ELR (cell line): ENCODE data around the gene ANO1.

ENCODE experiments used
- DNase-seq: peaks from one replicate; pipeline ENCODE4 v3.0.0-alpha.2; 2015; ENCODE audit warnings: low read depth

ANO1 gene

GRCh38 chr11:70138403-70138802 is 60.3 kb downstream of the ANO1 start:
- no peak for DNase-seq

DNA sequence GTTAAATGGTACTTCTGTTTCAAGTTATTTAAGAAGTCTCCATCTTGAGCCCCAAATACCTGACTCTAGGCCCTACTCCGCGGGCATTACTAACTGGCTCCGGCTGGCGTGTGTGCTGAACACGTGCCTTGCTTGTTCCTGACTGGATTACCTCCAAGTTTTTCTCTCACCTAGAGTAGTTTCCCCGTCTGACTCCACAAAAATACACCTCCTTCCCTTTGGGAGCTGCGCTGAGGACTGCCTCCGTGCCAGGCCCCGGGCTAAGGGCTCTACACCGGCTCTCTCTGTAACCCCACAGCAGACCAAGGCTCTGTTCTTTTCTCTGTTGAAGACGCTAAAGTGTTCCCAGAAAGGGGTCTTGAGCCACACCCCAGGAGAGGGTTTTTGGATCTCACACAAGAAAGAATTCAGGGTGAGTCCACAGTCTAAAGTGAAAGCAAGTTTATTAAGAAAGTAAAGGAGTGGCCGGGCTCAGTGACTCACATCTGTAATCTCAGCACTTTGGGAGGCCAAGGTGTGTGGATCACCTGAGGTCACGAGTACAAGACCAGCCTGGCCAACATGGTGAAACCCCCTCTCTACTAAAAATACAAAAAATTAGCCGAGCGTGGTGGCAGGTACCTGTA is 61.8 kb downstream of the ANO1 start:
- no peak for DNase-seq

GRCh38 chr11:70140711-70141485 is 62.8 kb downstream of the ANO1 start:
- no peak for DNase-seq

DNA sequence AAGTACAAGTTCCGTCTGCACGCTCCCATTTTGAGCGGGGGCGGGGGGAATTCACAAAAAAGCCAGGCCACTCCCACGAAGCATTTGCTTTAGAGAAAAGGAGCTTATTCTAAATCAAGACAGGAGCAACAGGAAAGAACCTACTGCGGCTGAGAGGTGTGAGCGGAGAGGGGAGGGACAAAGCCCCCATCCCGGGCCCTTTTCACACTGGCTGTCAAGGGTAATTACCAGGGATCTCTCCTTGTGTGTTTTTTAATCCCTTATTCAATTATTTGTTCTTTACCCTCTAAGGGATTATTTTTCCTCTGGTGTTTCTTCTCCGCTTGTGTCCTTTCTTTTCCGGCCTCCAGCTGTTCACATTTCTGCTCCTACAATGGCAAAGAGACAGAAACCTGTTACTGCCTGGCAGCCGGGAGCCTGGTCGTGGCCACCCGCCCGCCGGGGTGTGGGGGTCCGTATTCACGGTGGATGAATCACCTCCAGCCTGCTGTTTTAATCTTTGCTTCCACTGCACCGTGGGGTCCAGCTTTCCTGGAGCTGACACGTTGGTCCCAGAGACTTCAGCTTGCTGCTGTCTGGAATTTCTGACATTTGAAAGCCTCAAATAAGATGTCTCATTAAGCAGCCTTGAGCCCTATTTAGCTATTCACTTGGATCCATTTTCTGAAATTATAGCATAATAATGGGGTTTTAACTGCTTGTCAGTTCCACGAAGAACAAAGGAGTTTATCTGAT is 63.5 kb downstream of the ANO1 start:
- no peak for DNase-seq

DNA sequence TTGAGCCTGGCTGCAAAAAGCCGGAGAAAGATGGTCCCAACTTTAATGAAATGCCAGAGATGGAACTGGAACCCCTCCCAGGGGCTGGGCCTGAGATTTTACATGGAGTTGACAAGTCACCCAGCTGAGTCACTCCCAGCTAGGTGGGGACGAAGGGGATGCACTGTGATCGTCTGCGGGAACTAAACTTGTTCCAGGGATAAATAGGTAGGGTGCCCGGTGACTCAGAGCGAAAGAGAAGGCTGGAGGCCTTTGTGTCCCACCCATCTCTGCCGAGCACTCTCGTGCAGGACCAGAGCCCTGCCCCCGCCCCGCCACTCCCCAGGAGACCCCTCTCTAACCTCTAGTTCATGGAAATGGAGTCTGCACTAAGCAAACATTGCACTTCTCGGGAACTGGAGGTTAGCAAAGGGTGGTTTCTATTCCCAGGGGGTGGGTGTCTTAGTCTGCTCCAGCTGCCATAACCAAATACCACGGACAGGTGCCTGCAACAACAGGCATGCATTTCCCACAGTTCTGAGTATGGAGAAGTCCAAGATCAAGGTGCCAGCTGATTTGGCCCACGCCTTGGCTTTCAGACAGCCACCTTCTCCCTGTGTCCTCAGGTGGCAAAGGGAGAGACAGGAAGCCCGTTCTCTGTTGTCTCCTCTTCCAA is 64.2 kb downstream of the ANO1 start:
- DNase-seq, result no peak

DNA sequence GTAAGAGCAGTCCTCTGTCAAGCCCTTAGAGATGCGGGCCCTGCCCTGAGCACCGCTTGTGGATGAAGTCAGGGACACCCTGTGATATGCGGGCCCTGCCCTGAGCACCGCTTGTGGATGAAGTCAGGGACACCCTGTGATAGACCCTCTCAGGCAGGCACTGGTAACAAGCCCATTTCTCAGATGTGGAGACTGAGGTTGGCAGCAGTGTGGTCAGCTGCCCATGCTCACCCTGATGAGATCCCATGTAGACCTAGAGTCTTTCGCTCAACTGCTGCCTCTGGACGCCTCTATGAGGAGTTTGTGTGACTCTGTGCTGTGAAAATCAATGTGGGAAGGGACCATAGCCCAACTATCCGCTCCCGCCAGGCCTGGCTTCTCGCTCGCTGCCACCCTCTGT is 66.1 kb downstream of the ANO1 start:
- no peak for DNase-seq

DNA sequence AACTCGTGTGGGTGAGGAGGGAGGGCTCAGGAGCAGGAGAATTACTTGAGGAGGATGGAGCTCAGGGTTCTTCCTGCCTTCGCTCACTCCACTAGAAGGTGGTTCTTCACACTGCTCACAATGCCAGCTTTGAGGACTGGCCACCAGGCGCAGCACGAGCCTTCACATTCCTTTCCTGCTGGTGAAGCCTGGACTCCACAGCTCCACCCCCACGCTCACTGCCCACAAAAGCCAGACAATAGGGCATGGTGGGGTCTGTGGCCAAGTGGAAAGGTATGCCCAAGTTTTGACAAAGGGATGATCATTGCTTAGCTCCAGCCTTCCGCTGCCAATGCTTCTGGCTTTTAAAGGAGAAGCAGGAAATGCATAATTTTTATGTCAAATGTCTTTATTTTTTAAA is 67.0 kb downstream of the ANO1 start:
- no peak for DNase-seq

GRCh38 chr11:70145841-70146240 is 67.7 kb downstream of the ANO1 start:
- DNase-seq, result no peak

- no peak for DNase-seq
Observed at GRCh38 chr11:70146299-70146698, 68.2 kb downstream of the ANO1 start.

DNA sequence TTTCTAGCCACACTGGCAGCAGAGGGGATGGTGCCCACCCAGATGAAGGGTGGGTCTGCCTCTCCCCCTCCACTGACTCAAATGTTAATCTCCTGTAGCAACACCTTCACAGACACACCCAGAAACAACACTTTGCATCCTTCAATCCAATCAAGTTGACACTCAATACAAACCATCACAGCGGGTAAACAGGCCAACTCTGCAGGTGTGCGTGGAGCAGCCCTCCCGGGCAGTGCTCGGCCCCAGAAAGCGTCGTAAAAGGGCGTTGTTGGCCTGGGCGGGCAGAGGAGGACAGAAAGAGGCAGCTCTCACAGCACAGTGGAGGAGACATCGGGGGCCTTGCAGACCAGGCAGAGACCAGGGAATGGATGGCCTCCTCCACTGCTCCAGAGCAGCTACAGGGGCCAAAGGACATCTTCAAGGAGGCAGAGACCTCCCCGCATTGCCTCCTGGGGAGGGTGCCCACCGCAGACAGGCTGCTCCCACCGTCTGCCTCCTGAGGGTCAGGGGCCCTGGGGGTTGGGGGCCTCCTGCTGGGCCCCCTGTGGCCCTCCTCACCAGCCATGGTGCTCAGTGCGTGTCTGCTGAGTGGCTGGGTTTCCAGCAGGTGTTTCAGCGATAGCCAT is 68.9 kb downstream of the ANO1 start:
- DNase-seq, result no peak

DNA sequence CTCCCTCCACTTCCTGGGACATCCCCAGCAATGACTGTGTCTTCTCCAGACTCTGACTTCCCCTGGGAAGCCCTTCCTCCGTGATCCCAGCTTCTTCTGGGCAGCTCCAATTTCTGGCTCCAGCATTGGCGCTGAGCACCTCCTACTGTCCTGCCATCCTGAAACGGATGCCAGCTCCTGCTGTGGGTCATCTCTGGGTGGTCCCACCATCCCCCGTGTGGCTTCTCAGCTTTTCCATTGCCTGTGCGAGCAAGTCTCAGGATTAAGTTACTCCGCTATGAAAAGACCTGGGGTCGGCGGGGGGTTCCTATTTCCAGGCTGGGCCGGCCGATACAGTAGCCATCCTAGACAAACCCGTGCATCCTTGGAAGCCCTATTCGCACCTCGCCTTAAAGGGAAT is 69.6 kb downstream of the ANO1 start:
- no peak for DNase-seq

DNA sequence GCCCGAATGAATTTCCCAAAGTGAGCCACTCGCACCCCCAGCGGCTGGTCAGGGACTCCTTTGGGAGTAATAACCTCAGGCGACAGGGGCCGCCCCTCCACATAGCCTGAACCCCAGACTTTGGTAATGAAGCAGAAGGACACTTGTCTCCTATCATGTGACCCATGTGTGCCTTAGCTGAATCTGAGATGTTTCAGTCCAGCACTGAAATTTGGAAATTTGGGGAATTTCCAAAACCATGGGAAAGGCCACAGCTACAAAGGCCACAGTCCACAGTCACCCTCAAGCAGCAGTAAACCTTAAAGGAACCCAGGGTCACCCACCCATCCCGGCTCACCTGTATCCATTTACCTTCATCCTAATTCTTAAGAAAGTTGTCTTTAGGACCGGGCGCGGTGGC is 73.6 kb downstream of the ANO1 start:
- no peak for DNase-seq

DNA sequence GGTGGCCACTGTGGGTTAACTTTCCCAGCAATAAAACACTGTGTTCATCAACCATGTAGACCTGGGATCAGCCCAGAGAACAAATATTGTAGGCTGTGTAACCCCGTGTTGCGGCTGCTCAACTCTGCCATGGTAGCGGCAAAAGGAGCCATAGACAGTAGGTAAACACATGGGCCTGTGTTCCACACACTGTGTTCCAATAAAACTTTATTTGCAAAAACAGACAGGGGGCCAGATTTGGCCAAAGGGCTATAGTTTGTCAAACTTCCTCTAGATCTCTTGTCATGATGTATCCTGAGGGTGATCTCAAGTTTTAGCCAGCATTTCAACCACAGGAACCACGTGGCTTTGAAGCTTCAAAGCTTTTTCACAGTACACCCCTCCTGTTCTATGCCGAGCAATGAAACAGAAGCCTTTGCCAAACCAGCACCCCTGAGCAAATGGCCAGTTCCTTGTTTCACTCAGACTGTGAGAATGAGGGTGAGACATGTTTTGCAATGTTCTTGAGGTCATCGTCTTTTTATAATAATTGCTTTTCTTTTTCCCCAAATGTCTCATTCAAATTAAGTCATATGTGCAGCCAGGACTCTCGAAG is 75.1 kb downstream of the ANO1 start:
- no peak for DNase-seq

DNA sequence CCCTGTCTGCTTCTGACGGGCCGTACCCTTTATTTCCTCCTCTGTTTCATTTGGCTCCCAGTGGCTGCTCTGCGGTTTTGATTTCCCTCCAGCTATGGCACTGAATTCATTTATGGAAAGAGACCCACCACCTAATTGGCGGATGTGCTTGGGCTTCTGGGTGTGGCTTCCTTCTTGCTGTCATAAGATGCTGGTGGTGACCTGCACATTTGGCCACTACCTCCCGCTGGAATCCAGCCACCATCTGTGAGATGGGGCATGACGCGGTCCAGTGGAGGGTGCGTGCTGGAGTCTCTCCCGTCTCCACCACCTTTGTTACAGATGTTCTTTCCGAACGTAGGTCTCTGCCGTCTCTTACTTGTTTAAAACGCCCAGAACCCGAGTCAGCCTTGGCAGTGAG is 77.3 kb downstream of the ANO1 start:
- no peak for DNase-seq

DNA sequence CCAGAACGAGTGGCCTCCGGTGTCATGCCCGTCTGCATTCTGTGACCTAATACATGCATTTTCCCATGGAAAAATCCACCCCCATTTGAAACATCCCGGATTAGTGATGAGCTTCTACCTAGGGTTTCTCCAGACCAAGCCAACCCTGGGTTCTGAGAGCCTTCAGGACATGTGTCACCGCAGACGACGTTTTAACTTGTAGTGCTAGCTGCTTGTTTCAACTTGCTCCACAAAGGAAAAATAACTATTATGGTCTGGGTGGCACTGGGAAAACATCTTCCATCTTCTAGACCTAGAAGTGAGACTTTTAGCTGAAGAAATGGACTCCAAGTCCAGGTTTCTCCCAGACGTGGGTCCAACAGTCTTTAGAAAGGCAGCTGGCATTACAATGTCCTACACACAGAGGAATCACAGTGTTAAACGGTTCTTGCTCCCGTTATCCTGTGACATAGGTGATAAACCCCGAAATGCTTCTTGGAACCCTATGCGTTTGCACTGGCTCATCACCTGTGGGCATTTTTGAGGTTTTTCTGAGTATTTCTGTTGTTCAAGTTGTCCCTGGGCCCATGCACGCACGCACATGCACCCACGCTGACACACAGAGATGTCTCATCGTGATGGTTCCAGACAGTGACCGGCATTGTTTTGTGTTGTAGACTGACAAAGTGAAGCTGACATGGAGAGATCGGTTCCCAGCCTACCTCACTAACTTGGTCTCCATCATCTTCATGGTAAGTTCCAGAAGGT is 78.3 kb downstream of the ANO1 start:
- no peak for DNase-seq

GRCh38 chr11:70158201-70158600 is 80.1 kb downstream of the ANO1 start:
- peak; percentile 44 for DNase-seq

- DNase-seq, result no peak
Observed at GRCh38 chr11:70158757-70159389, 80.8 kb downstream of the ANO1 start.

- peak; percentile 72 for DNase-seq
Observed at GRCh38 chr11:70159627-70160570, 81.8 kb downstream of the ANO1 start.

GRCh38 chr11:70161043-70161625 is 83.0 kb downstream of the ANO1 start:
- no peak for DNase-seq
